Neural cell (in vitro differentiated cells): ENCODE measurements around the gene EHMT2. TPM values are rescaled to one million over a fixed set of nuclear protein-coding genes. Genes with fewer than 3 reads are reported as not detected.

Experiments used
- H2AFZ ChIP-seq: fragments of 200-600, 300-800 bp; sonication (generic), shearing (Covaris generic); 2 replicates; pipeline ENCODE4 v1.6.0; 2014; ENCODE audit warnings: low read depth, mild to moderate bottlenecking, antibody characterized with exemption, low read length, moderate library complexity
- H3F3A ChIP-seq: fragments of 200-600 bp; shearing (Covaris generic); 2 replicates; pipeline ENCODE4 v1.6.1; 2016; ENCODE audit warnings: mild to moderate bottlenecking, moderate library complexity, mixed read lengths, antibody characterized with exemption, low read length; ENCODE audit not compliant: insufficient read depth, poor library complexity, severe bottlenecking
- H3K27ac ChIP-seq: fragments of 200-600, 300-800 bp; sonication (generic), shearing (Covaris generic); 2 replicates; pipeline ENCODE4 v1.5.1; 2014; ENCODE audit warnings: mild to moderate bottlenecking, low read length, moderate library complexity
- H3K27me3 ChIP-seq: fragments of 300-800, 200-600 bp; sonication (generic), shearing (Covaris generic); 2 replicates; pipeline ENCODE4 v1.6.0; 2014; ENCODE audit warnings: mild to moderate bottlenecking, low read depth, low read length, moderate library complexity; ENCODE audit not compliant: insufficient read depth
- H3K36me3 ChIP-seq: fragments of 300-800, 200-600 bp; sonication (generic), shearing (Covaris generic); 2 replicates; pipeline ENCODE4 v1.5.1; 2014; ENCODE audit warnings: mild to moderate bottlenecking, antibody characterized with exemption, low read length, moderate library complexity; ENCODE audit not compliant: insufficient read depth
- H3K4me2 ChIP-seq: fragments of 300-800, 200-600 bp; sonication (generic), shearing (Covaris generic); 2 replicates; pipeline ENCODE4 v1.6.0; 2014; ENCODE audit warnings: mild to moderate bottlenecking, low read length
- H3K4me3 ChIP-seq: fragments of 300-800, 200-600 bp; sonication (generic), shearing (Covaris generic); 2 replicates; pipeline ENCODE4 v1.5.1; 2014; ENCODE audit warnings: mild to moderate bottlenecking, low read length, moderate library complexity
- H3K79me2 ChIP-seq: fragments of 200-600 bp; shearing (Covaris generic); replicated peaks from 2 replicates; pipeline ENCODE4 v1.6.0; 2014; ENCODE audit warnings: mild to moderate bottlenecking, low read length, moderate library complexity; ENCODE audit not compliant: insufficient read depth
- H3K9ac ChIP-seq: fragments of 300-800, 200-600 bp; sonication (generic), shearing (Covaris generic); 2 replicates; pipeline ENCODE4 v1.6.1; 2016; ENCODE audit warnings: mild to moderate bottlenecking, low read length, mixed read lengths
- H3K9me2 ChIP-seq: fragments of 200-600 bp; shearing (Covaris generic); 2 replicates; pipeline ENCODE4 v1.6.1; 2016; ENCODE audit warnings: mild to moderate bottlenecking, low read length, mixed read lengths; ENCODE audit not compliant: insufficient read depth
- H3K9me3 ChIP-seq: fragments of 200-600, 300-800 bp; sonication (generic), shearing (Covaris generic); 2 replicates; pipeline ENCODE4 v1.6.1; 2016; ENCODE audit warnings: mild to moderate bottlenecking, mixed run types, low read length, moderate library complexity, mixed read lengths
- H4K20me1 ChIP-seq: fragments of 200-600 bp; shearing (Covaris generic); 2 replicates; pipeline ENCODE4 v1.6.1; 2016; ENCODE audit warnings: mild to moderate bottlenecking, mixed run types; ENCODE audit not compliant: insufficient read depth
- EP300 ChIP-seq: fragments of 450-650 bp; conservative IDR thresholded peaks from 2 replicates; pipeline ENCODE4 v1.6.1; 2014; ENCODE audit warnings: antibody characterized with exemption, mild to moderate bottlenecking, moderate library complexity; ENCODE audit not compliant: poor library complexity, severe bottlenecking
- EZH2 ChIP-seq: fragments of 200-600, 300-800 bp; shearing (Covaris generic), sonication (generic); IDR thresholded peaks from 2 replicates; pipeline ENCODE4 v1.6.1; 2014; ENCODE audit warnings: antibody characterized with exemption, low read length, borderline replicate concordance, mild to moderate bottlenecking; ENCODE audit not compliant: insufficient read depth, poor library complexity, severe bottlenecking
- MXI1 ChIP-seq: fragments of 450-650 bp; conservative IDR thresholded peaks from 2 replicates; pipeline ENCODE4 v1.6.1; 2014; ENCODE audit warnings: antibody characterized with exemption, mild to moderate bottlenecking; ENCODE audit not compliant: poor library complexity, severe bottlenecking
- POLR2AphosphoS5 ChIP-seq: IDR thresholded peaks from 2 replicates; pipeline ENCODE4 v1.6.1; 2012
- RAD21 ChIP-seq: fragments of 450-650 bp; conservative IDR thresholded peaks from 2 replicates; pipeline ENCODE4 v1.6.1; 2014; ENCODE audit warnings: antibody characterized with exemption, mild to moderate bottlenecking, moderate library complexity
- SMC3 ChIP-seq: fragments of 450-650 bp; conservative IDR thresholded peaks from 2 replicates; pipeline ENCODE4 v1.6.1; 2014; ENCODE audit warnings: antibody characterized with exemption, mild to moderate bottlenecking, moderate library complexity; ENCODE audit not compliant: poor library complexity
- TAF1 ChIP-seq: IDR thresholded peaks from 2 replicates; pipeline ENCODE4 v1.6.1; 2012; ENCODE audit warnings: low read depth
- polyA plus RNA-seq: library from polyadenylated mRNA; depleted of rRNA; stranded (reverse); fragments of >200 nt; gene quantifications from 2 replicates; pipeline ENCODE4 v1.2.3, GENCODE V29; 2014
- TF ChIP-seq, protein P1 (sequence below): IDR thresholded peaks from 2 replicates; pipeline ENCODE4 v1.6.1; 2012; ENCODE audit warnings: borderline replicate concordance
- TF ChIP-seq, protein P2 (sequence below): fragments of 450-650 bp; IDR thresholded peaks from 2 replicates; pipeline ENCODE4 v1.5.1; 2014; ENCODE audit warnings: antibody characterized with exemption, mild to moderate bottlenecking, moderate library complexity; ENCODE audit not compliant: poor library complexity, severe bottlenecking

EHMT2 gene
- polyA plus RNA-seq, 1 donor from 2014 or later: 102 TPM

DNA sequence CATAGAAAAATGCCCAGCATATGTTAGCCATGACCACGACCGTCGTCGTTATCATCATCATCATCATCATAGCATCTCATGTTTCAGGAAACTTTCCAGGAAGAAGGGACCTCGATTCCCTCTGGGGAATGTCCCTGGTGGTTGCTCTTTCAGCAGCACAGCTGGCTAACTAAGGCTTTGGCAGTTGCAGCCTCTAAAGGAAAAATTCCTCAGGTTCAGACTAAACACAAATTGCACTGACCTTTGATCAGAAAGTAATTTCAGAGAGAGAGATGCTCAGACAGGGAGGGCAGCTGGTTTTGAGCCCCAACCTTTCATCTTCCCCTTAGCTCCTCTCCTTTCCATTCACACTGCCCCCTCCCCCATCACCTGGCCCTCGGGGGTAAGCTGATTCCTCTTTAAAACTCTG, 42.8 kb upstream of the EHMT2 start:
- Histone ChIP-seq H4K20me1 (no peaks in the 10 kb centered on the region), H3K79me2 (no peaks in the 10 kb centered on the region), H3K27me3 (no peaks in the 10 kb centered on the region), H3K4me3 (no peak overlapping the region), H3K9me2 (no peaks in the 10 kb centered on the region), H3K27ac (no peak overlapping the region), H3K9me3 (no peaks in the 10 kb centered on the region), H2AFZ (no peak overlapping the region), H3K9ac (no peak overlapping the region), H3K4me2 (no peak overlapping the region), H3F3A (no peaks in the 10 kb centered on the region), H3K36me3 (no peaks in the 10 kb centered on the region)
- TF ChIP-seq, protein P1, sequence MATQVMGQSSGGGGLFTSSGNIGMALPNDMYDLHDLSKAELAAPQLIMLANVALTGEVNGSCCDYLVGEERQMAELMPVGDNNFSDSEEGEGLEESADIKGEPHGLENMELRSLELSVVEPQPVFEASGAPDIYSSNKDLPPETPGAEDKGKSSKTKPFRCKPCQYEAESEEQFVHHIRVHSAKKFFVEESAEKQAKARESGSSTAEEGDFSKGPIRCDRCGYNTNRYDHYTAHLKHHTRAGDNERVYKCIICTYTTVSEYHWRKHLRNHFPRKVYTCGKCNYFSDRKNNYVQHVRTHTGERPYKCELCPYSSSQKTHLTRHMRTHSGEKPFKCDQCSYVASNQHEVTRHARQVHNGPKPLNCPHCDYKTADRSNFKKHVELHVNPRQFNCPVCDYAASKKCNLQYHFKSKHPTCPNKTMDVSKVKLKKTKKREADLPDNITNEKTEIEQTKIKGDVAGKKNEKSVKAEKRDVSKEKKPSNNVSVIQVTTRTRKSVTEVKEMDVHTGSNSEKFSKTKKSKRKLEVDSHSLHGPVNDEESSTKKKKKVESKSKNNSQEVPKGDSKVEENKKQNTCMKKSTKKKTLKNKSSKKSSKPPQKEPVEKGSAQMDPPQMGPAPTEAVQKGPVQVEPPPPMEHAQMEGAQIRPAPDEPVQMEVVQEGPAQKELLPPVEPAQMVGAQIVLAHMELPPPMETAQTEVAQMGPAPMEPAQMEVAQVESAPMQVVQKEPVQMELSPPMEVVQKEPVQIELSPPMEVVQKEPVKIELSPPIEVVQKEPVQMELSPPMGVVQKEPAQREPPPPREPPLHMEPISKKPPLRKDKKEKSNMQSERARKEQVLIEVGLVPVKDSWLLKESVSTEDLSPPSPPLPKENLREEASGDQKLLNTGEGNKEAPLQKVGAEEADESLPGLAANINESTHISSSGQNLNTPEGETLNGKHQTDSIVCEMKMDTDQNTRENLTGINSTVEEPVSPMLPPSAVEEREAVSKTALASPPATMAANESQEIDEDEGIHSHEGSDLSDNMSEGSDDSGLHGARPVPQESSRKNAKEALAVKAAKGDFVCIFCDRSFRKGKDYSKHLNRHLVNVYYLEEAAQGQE: no peak
- TF ChIP-seq TAF1: no peak
- TF ChIP-seq EP300: no peak
- TF ChIP-seq POLR2AphosphoS5: no peak
- TF ChIP-seq RAD21: no peak
- TF ChIP-seq MXI1: no peak
- TF ChIP-seq, protein P2, sequence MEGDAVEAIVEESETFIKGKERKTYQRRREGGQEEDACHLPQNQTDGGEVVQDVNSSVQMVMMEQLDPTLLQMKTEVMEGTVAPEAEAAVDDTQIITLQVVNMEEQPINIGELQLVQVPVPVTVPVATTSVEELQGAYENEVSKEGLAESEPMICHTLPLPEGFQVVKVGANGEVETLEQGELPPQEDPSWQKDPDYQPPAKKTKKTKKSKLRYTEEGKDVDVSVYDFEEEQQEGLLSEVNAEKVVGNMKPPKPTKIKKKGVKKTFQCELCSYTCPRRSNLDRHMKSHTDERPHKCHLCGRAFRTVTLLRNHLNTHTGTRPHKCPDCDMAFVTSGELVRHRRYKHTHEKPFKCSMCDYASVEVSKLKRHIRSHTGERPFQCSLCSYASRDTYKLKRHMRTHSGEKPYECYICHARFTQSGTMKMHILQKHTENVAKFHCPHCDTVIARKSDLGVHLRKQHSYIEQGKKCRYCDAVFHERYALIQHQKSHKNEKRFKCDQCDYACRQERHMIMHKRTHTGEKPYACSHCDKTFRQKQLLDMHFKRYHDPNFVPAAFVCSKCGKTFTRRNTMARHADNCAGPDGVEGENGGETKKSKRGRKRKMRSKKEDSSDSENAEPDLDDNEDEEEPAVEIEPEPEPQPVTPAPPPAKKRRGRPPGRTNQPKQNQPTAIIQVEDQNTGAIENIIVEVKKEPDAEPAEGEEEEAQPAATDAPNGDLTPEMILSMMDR: no peak
- no peak for TF ChIP-seq EZH2
- TF ChIP-seq SMC3: no peak

DNA sequence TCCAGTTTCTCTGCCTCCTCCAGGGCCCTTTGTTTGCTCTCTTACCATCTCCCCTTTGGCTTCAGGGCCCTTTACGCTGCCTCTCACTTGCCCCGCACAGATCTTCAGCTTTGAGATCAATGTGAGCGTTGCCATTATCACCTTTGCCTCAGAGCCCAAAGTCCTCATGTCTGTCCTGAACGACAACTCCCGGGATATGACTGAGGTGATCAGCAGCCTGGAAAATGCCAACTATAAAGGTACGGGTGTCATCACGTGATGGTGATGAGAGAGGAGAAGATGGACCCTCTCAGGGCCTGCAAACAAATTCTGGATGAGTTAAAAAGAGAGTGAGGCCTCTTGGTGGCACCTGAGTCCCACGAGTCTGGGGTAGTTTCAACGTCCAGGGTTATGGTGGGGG, 38.3 kb upstream of the EHMT2 start:
- H3K27me3 ChIP-seq: no peaks in the 10 kb centered on the region
- no peak overlapping the region for H3K27ac ChIP-seq
- no peaks in the 10 kb centered on the region for H3K36me3 ChIP-seq
- H3K4me2 ChIP-seq: no peak overlapping the region
- no peaks in the 10 kb centered on the region for H3K9me3 ChIP-seq
- TF ChIP-seq EP300 (no peak), SMC3 (no peak), EZH2 (no peak), RAD21 (no peak), TAF1 (no peak), MXI1 (no peak), POLR2AphosphoS5 (no peak)
- TF ChIP-seq, protein P1: no peak
- TF ChIP-seq, protein P2: no peak
- H3F3A ChIP-seq: no peaks in the 10 kb centered on the region
- no peak overlapping the region for H3K4me3 ChIP-seq
- H3K79me2 ChIP-seq: no peaks in the 10 kb centered on the region
- H3K9ac ChIP-seq: no peak overlapping the region
- H4K20me1 ChIP-seq: no peaks in the 10 kb centered on the region
- no peaks in the 10 kb centered on the region for H3K9me2 ChIP-seq
- H2AFZ ChIP-seq: no peak overlapping the region
